HEK293 (cell line): ENCODE measurements around the gene IL2RG.

Experiments used
- CTCF ChIA-PET: fragments of 350-600 bp; formaldehyde crosslinking; extraction: SDS; loops from one replicate; lab custom pipeline; 2021; ENCODE audit warnings: antibody characterized with exemption; lab: Yijun Ruan, JAX
- POLR2A ChIA-PET: fragments of 300-600 bp; formaldehyde crosslinking; extraction: SDS; loops from one replicate; lab custom pipeline; 2020; ENCODE audit warnings: antibody characterized with exemption, inconsistent platforms; lab: Yijun Ruan, JAX
- H3K27ac ChIP-seq: fragments of 200-500 bp; sonication (Bioruptor generic); 2 replicates; pipeline ENCODE4 v1.5.1; 2014; ENCODE audit warnings: low read depth, low read length, control low read depth, inconsistent platforms; ENCODE audit errors: extremely low read depth
- H3K36me3 ChIP-seq, 2 experiments: fragments of 200-500 bp in 1 of 2; sonication (Bioruptor generic) in 1 of 2; 1 replicate in 1 of 2; 2 replicates in 1 of 2; pipeline ENCODE4 v1.5.1; 2014 to 2017; ENCODE audit warnings: inconsistent platforms in 2 of 2, low read length in 2 of 2; ENCODE audit not compliant: control insufficient read depth in 2 of 2, insufficient read depth in 1 of 2
- H3K4me1 ChIP-seq: fragments of 200-500 bp; sonication (Bioruptor generic); 2 replicates; pipeline ENCODE4 v1.5.1; 2014; ENCODE audit warnings: mild to moderate bottlenecking, low read length, inconsistent platforms; ENCODE audit not compliant: control insufficient read depth, insufficient read depth
- H3K4me3 ChIP-seq: 2 replicates; pipeline ENCODE4 v1.5.1; 2011; ENCODE audit warnings: low read depth, mild to moderate bottlenecking, control low read depth, low read length, moderate library complexity
- H3K9me3 ChIP-seq: fragments of 200-500 bp; sonication (Bioruptor generic); 2 replicates; pipeline ENCODE4 v1.5.1; 2014; ENCODE audit warnings: low read depth, low read length, inconsistent platforms; ENCODE audit not compliant: control insufficient read depth, insufficient read depth
- MEIS1 ChIP-seq: sonication (generic); formaldehyde crosslinking; IDR thresholded peaks from 2 replicates; pipeline ENCODE4 v1.8.1; 2022; ENCODE audit warnings: missing genetic modification reagents, mild to moderate bottlenecking, borderline replicate concordance
- MZF1 ChIP-seq: fragments of 450-650 bp; formaldehyde crosslinking; IDR thresholded peaks from 2 replicates; pipeline ENCODE4 v1.5.1; 2017; ENCODE audit warnings: missing biosample characterization, missing genetic modification characterization, borderline replicate concordance
- SALL2 ChIP-seq: fragments of 450-650 bp; formaldehyde crosslinking; IDR thresholded peaks from 2 replicates; pipeline ENCODE4 v1.5.0; 2017; ENCODE audit warnings: missing biosample characterization, mild to moderate bottlenecking, missing genetic modification characterization, borderline replicate concordance
- SCRT1 ChIP-seq: fragments of 450-650 bp; formaldehyde crosslinking; IDR thresholded peaks from 2 replicates; pipeline ENCODE4 v1.5.1; 2016; ENCODE audit warnings: missing biosample characterization, missing genetic modification characterization, borderline replicate concordance
- ZBTB26 ChIP-seq: fragments of 450-650 bp; formaldehyde crosslinking; optimal IDR thresholded peaks from 2 replicates; pipeline ENCODE3; 2016; ENCODE audit warnings: missing biosample characterization, mild to moderate bottlenecking, missing genetic modification characterization
- ZBTB48 ChIP-seq: fragments of 450-650 bp; formaldehyde crosslinking; IDR thresholded peaks from 2 replicates; pipeline ENCODE4 v1.5.1; 2016; ENCODE audit warnings: missing biosample characterization, missing genetic modification characterization
- ZFHX2 ChIP-seq: fragments of 450-650 bp; formaldehyde crosslinking; conservative IDR thresholded peaks from 2 replicates; pipeline ENCODE4 v1.5.1; 2016; ENCODE audit warnings: missing biosample characterization, missing genetic modification characterization
- ZFP69B ChIP-seq: fragments of 450-650 bp; formaldehyde crosslinking; IDR thresholded peaks from 2 replicates; pipeline ENCODE4 v1.5.1; 2016; ENCODE audit warnings: missing biosample characterization, missing genetic modification characterization
- ZNF10 ChIP-seq: fragments of 450-650 bp; formaldehyde crosslinking; IDR thresholded peaks from 2 replicates; pipeline ENCODE4 v1.5.1; 2017; ENCODE audit warnings: missing biosample characterization, missing genetic modification characterization
- ZNF16 ChIP-seq: fragments of 450-650 bp; formaldehyde crosslinking; IDR thresholded peaks from 2 replicates; pipeline ENCODE4 v1.5.1; 2016; ENCODE audit warnings: low read depth, missing biosample characterization, missing genetic modification characterization
- ZNF354C ChIP-seq: fragments of 450-650 bp; formaldehyde crosslinking; IDR thresholded peaks from 2 replicates; pipeline ENCODE4 v1.5.1; 2016; ENCODE audit warnings: missing biosample characterization, missing genetic modification characterization, low read depth, borderline replicate concordance
- ZNF394 ChIP-seq: fragments of 450-650 bp; formaldehyde crosslinking; IDR thresholded peaks from 2 replicates; pipeline ENCODE4 v1.5.1; 2016; ENCODE audit warnings: missing biosample characterization, missing genetic modification characterization, mild to moderate bottlenecking, moderate library complexity, borderline replicate concordance
- ZNF449 ChIP-seq: fragments of 450-650 bp; formaldehyde crosslinking; IDR thresholded peaks from 2 replicates; pipeline ENCODE4 v1.5.1; 2017; ENCODE audit warnings: missing biosample characterization, mild to moderate bottlenecking, missing genetic modification characterization, moderate library complexity
- ZNF48 ChIP-seq: fragments of 450-650 bp; formaldehyde crosslinking; IDR thresholded peaks from 2 replicates; pipeline ENCODE4 v1.5.1; 2016; ENCODE audit warnings: missing biosample characterization, missing genetic modification characterization
- ZNF596 ChIP-seq: fragments of 450-650 bp; IDR thresholded peaks from 2 replicates; pipeline ENCODE4 v1.5.0; 2018; ENCODE audit warnings: missing biosample characterization, mild to moderate bottlenecking, missing genetic modification characterization, moderate library complexity
- ZNF600 ChIP-seq: fragments of 450-650 bp; formaldehyde crosslinking; IDR thresholded peaks from 2 replicates; pipeline ENCODE4 v1.5.1; 2016; ENCODE audit warnings: missing biosample characterization, missing genetic modification characterization
- ZNF658 ChIP-seq: fragments of 450-650 bp; formaldehyde crosslinking; IDR thresholded peaks from 2 replicates; pipeline ENCODE4; 2016; ENCODE audit warnings: missing biosample characterization, missing genetic modification characterization
- ZNF670 ChIP-seq: fragments of 450-650 bp; formaldehyde crosslinking; IDR thresholded peaks from 2 replicates; pipeline ENCODE4 v1.5.1; 2016; ENCODE audit warnings: missing biosample characterization, missing genetic modification characterization, low read depth
- ZNF677 ChIP-seq: fragments of 450-650 bp; IDR thresholded peaks from 2 replicates; pipeline ENCODE4 v1.5.0; 2018; ENCODE audit warnings: missing biosample characterization, mild to moderate bottlenecking, missing genetic modification characterization, moderate library complexity
- ZNF791 ChIP-seq: fragments of 450-650 bp; formaldehyde crosslinking; IDR thresholded peaks from 2 replicates; pipeline ENCODE4 v1.5.1; 2016; ENCODE audit warnings: missing biosample characterization, missing genetic modification characterization
- TF ChIP-seq, protein P1 (sequence below): fragments of 450-650 bp; IDR thresholded peaks from 2 replicates; pipeline ENCODE4 v1.5.1; 2018; ENCODE audit warnings: missing biosample characterization, missing genetic modification characterization

Gene IL2RG

GRCh38 chrX:71111921-71112431 is 599 bp upstream of the IL2RG start:
- H3K36me3 ChIP-seq, result no peaks in the 10 kb centered on the region
- no peak overlapping the region for H3K4me3 ChIP-seq
- no peak for TF ChIP-seq ZBTB26 (tag by site-specific recombination)
- no peaks in the 10 kb centered on the region for H3K9me3 ChIP-seq
- ChIA-PET CTCF (interaction anchor here (0.9 kb wide), 2 partner anchors 14 to 16 kb away, joined by 3 read pairs; no protein-coding TSS in a partner anchor), POLR2A (no interaction called here)
- no peaks in the 10 kb centered on the region for H3K4me1 ChIP-seq
- no peak overlapping the region for H3K27ac ChIP-seq

DNA sequence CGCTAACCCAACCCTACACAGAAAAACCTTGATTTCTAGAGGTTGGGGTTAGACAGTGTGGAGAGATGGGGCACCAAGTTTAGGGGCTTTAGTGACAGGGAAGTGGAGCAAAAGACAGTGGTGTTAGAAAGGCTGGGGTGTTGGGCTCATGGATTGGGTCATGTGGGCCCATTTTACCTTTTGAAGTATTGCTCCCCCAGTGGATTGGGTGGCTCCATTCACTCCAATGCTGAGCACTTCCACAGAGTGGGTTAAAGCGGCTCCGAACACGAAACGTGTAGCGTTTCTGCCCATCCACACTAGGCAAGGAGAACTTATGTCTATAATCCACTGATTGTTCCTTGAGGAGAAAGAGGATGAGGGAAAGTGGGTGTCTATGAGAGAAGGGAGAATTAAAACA is 2.3 kb downstream of the IL2RG start:
- TF ChIP-seq ZNF791 (tag by site-specific recombination), result no peak
- TF ChIP-seq ZBTB48 (tag by site-specific recombination), result no peak
- no peak for TF ChIP-seq ZNF10
- TF ChIP-seq ZNF596, result no peak
- no peak for TF ChIP-seq ZNF449 (tag by site-specific recombination)
- TF ChIP-seq SALL2, result no peak
- no peak for TF ChIP-seq ZNF670
- TF ChIP-seq MEIS1 (CRISPR knock-in tag), result no peak
- CTCF ChIA-PET, result no interaction called here
- H3K4me3 ChIP-seq, result no peak overlapping the region
- H3K27ac ChIP-seq, result no peak overlapping the region
- H3K36me3 ChIP-seq, result no peaks in the 10 kb centered on the region
- H3K4me1 ChIP-seq, result no peaks in the 10 kb centered on the region
- no peaks in the 10 kb centered on the region for H3K9me3 ChIP-seq
- POLR2A ChIA-PET, result no interaction called here

DNA sequence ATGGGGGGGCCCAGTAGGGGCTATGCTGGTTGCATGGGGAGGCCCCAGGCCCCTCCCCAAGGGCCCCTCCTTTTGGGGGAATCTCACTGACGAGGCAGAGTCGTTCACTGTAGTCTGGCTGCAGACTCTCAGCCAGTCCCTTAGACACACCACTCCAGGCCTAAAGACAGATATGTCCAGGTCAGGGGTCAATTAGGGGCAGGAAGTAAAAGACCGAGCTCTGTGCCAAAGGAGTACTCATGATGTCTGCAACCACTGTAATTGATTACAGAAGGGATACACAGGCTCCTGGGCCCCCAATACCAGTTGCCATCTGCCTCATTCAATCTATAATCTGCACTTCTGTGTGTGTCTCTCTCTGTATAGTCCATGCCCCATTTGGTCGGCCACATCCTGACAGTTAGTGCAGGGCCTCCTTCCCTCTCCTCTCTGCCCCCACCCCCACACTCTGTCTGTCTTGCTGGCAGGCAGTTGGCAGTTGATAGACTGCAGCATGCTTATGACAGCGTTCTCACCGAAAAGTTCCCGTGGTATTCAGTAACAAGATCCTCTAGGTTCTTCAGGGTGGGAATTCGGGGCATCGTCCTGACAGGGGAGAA is 3.5 kb downstream of the IL2RG start:
- Histone ChIP-seq H3K36me3 (no peaks in the 10 kb centered on the region), H3K4me1 (no peaks in the 10 kb centered on the region), H3K27ac (no peak overlapping the region), H3K9me3 (no peaks in the 10 kb centered on the region), H3K4me3 (no peak overlapping the region)
- CTCF ChIA-PET, result interaction anchor here (0.6 kb wide), 1 partner anchor 1614 kb away, joined by 3 read pairs; no protein-coding TSS in a partner anchor
- POLR2A ChIA-PET, result no interaction called here
- TF ChIP-seq ZNF394 (tag by site-specific recombination) (no peak), MZF1 (tag by site-specific recombination) (no peak), ZNF600 (tag by site-specific recombination) (no peak), ZNF677 (tag by site-specific recombination) (no peak), SCRT1 (tag by site-specific recombination) (no peak), ZFP69B (tag by site-specific recombination) (no peak), ZNF48 (tag by site-specific recombination) (no peak), ZNF16 (tag by site-specific recombination) (no peak), ZNF658 (tag by site-specific recombination) (no peak), ZNF354C (tag by site-specific recombination) (no peak), ZFHX2 (tag by site-specific recombination) (no peak)
- TF ChIP-seq, protein P1, sequence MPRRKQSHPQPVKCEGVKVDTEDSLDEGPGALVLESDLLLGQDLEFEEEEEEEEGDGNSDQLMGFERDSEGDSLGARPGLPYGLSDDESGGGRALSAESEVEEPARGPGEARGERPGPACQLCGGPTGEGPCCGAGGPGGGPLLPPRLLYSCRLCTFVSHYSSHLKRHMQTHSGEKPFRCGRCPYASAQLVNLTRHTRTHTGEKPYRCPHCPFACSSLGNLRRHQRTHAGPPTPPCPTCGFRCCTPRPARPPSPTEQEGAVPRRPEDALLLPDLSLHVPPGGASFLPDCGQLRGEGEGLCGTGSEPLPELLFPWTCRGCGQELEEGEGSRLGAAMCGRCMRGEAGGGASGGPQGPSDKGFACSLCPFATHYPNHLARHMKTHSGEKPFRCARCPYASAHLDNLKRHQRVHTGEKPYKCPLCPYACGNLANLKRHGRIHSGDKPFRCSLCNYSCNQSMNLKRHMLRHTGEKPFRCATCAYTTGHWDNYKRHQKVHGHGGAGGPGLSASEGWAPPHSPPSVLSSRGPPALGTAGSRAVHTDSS, result no peak
